Memory B cell (primary cell): Measurements from ENCODE around the gene ARHGEF37.

Experiments
- ATAC-seq: fragments of 150-1000 bp; cut with Tn5 transposase; 2 replicates; pipeline ENCODE4 v1.10.0; 2021; ENCODE audit warnings: low read depth, mild to moderate bottlenecking, moderate library complexity
- DNase-seq, 2 donors: peaks; one replicate each; pipeline ENCODE4 v3.0.0; 2022; ENCODE audit warnings: low spot score in 2 of 2
- H3K27ac Mint-ChIP-seq: one replicate; pipeline ENCODE4 v1.8.0; 2022; ENCODE audit warnings: mild to moderate bottlenecking, moderate library complexity, mixed read lengths
- H3K27me3 Mint-ChIP-seq: one replicate; pipeline ENCODE4 v1.8.0; 2022; ENCODE audit warnings: mixed read lengths
- H3K36me3 Mint-ChIP-seq: one replicate; pipeline ENCODE4 v1.8.0; 2022; ENCODE audit warnings: mild to moderate bottlenecking, mixed read lengths
- H3K4me1 Mint-ChIP-seq: one replicate; pipeline ENCODE4 v1.8.0; 2022; ENCODE audit warnings: mixed read lengths
- H3K4me3 Mint-ChIP-seq: one replicate; pipeline ENCODE4 v1.8.0; 2022; ENCODE audit warnings: mild to moderate bottlenecking, moderate library complexity, mixed read lengths
- H3K9me3 Mint-ChIP-seq: one replicate; pipeline ENCODE4 v1.8.0; 2022; ENCODE audit warnings: mixed read lengths

The ARHGEF37 gene

GRCh38 chr5:149635394-149635793, 54.1 kb downstream of the ARHGEF37 start:
- no peak overlapping the region for H3K4me3 Mint-ChIP-seq
- DNase-seq = no peak
- no peak overlapping the region for H3K27ac Mint-ChIP-seq
- no peaks in the 10 kb centered on the region for H3K9me3 Mint-ChIP-seq
- peaks cover 12% of the 10 kb centered on the region for H3K4me1 Mint-ChIP-seq
- H3K27me3 Mint-ChIP-seq = no peaks in the 10 kb centered on the region
- ATAC-seq = no peak
- H3K36me3 Mint-ChIP-seq = no peaks in the 10 kb centered on the region

GRCh38 chr5:149636191-149636860, 55.0 kb downstream of the ARHGEF37 start:
- DNase-seq = no peak
- Mint-ChIP-seq H3K4me3 (no peak overlapping the region), H3K4me1 (peaks cover 12% of the 10 kb centered on the region), H3K27me3 (no peaks in the 10 kb centered on the region), H3K9me3 (no peaks in the 10 kb centered on the region), H3K36me3 (no peaks in the 10 kb centered on the region), H3K27ac (no peak overlapping the region)
- ATAC-seq = no peak

- ATAC-seq = peak; percentile 66
Observed at GRCh38 chr5:149636861-149637246, 55.6 kb downstream of the ARHGEF37 start.

GRCh38 chr5:149638136-149638535, 56.8 kb downstream of the ARHGEF37 start:
- Mint-ChIP-seq H3K4me1 (peaks cover 3% of the 10 kb centered on the region), H3K27ac (no peak overlapping the region), H3K36me3 (no peaks in the 10 kb centered on the region), H3K4me3 (no peak overlapping the region), H3K9me3 (no peaks in the 10 kb centered on the region), H3K27me3 (no peaks in the 10 kb centered on the region)
- no peak for DNase-seq
- ATAC-seq = no peak

More at GRCh38 chr5:149636861-149637246, 55.6 kb downstream of the ARHGEF37 start:
- peaks cover 12% of the 10 kb centered on the region for H3K4me1 Mint-ChIP-seq
- H3K9me3 Mint-ChIP-seq = no peaks in the 10 kb centered on the region
- peak in 1 of 2 donors; percentile 45 for DNase-seq
- H3K4me3 Mint-ChIP-seq = no peak overlapping the region
- H3K27ac Mint-ChIP-seq = no peak overlapping the region
- no peaks in the 10 kb centered on the region for H3K36me3 Mint-ChIP-seq
- no peaks in the 10 kb centered on the region for H3K27me3 Mint-ChIP-seq

- Mint-ChIP-seq H3K27me3 (no peaks in the 10 kb centered on the region), H3K9me3 (no peaks in the 10 kb centered on the region), H3K4me3 (no peak overlapping the region), H3K27ac (no peak overlapping the region), H3K4me1 (peaks cover 2% of the 10 kb centered on the region), H3K36me3 (no peaks in the 10 kb centered on the region)
- no peak for DNase-seq
- ATAC-seq = no peak
Observed at GRCh38 chr5:149638546-149639241, 57.4 kb downstream of the ARHGEF37 start.

- Mint-ChIP-seq H3K4me1 (peaks cover 2% of the 10 kb centered on the region), H3K27ac (no peak overlapping the region), H3K9me3 (no peaks in the 10 kb centered on the region), H3K27me3 (no peaks in the 10 kb centered on the region), H3K36me3 (no peaks in the 10 kb centered on the region), H3K4me3 (no peak overlapping the region)
- DNase-seq (no peak), ATAC-seq (no peak)
Observed at GRCh38 chr5:149639737-149640136, 58.4 kb downstream of the ARHGEF37 start.

GRCh38 chr5:149640350-149640999, 59.2 kb downstream of the ARHGEF37 start:
- H3K36me3 Mint-ChIP-seq = no peaks in the 10 kb centered on the region
- no peak overlapping the region for H3K4me3 Mint-ChIP-seq
- H3K27ac Mint-ChIP-seq = no peak overlapping the region
- peaks cover 2% of the 10 kb centered on the region for H3K4me1 Mint-ChIP-seq
- H3K27me3 Mint-ChIP-seq = no peaks in the 10 kb centered on the region
- H3K9me3 Mint-ChIP-seq = no peaks in the 10 kb centered on the region
- ATAC-seq = no peak
- DNase-seq = no peak

- Mint-ChIP-seq H3K9me3 (no peaks in the 10 kb centered on the region), H3K36me3 (no peaks in the 10 kb centered on the region), H3K4me3 (no peak overlapping the region), H3K27ac (no peak overlapping the region), H3K4me1 (peaks cover 2% of the 10 kb centered on the region), H3K27me3 (peaks cover 2% of the 10 kb centered on the region)
- ATAC-seq (peak; percentile 35), DNase-seq (no peak)
Observed at GRCh38 chr5:149641000-149641576, 59.8 kb downstream of the ARHGEF37 start.

GRCh38 chr5:149641600-149641999, 60.3 kb downstream of the ARHGEF37 start:
- no peak overlapping the region for H3K27ac Mint-ChIP-seq
- H3K4me3 Mint-ChIP-seq = no peak overlapping the region
- no peaks in the 10 kb centered on the region for H3K36me3 Mint-ChIP-seq
- H3K27me3 Mint-ChIP-seq = peaks cover 2% of the 10 kb centered on the region
- DNase-seq = no peak
- no peak for ATAC-seq
- no peaks in the 10 kb centered on the region for H3K9me3 Mint-ChIP-seq
- H3K4me1 Mint-ChIP-seq = peaks cover 2% of the 10 kb centered on the region

GRCh38 chr5:149643781-149644180, 62.5 kb downstream of the ARHGEF37 start:
- Mint-ChIP-seq H3K4me1 (peaks cover 3% of the 10 kb centered on the region), H3K27ac (no peak overlapping the region), H3K9me3 (no peaks in the 10 kb centered on the region), H3K27me3 (peaks cover 2% of the 10 kb centered on the region), H3K4me3 (no peak overlapping the region), H3K36me3 (no peaks in the 10 kb centered on the region)
- DNase-seq = no peak
- ATAC-seq = no peak

- no peaks in the 10 kb centered on the region for H3K9me3 Mint-ChIP-seq
- ATAC-seq = no peak
- no peaks in the 10 kb centered on the region for H3K36me3 Mint-ChIP-seq
- H3K27me3 Mint-ChIP-seq = peaks cover 2% of the 10 kb centered on the region
- peaks cover 3% of the 10 kb centered on the region for H3K4me1 Mint-ChIP-seq
- H3K27ac Mint-ChIP-seq = no peak overlapping the region
- no peak for DNase-seq
- H3K4me3 Mint-ChIP-seq = no peak overlapping the region
Observed at GRCh38 chr5:149644629-149645028, 63.3 kb downstream of the ARHGEF37 start.

GRCh38 chr5:149645236-149645635, 63.9 kb downstream of the ARHGEF37 start:
- Mint-ChIP-seq H3K9me3 (no peaks in the 10 kb centered on the region), H3K27ac (no peak overlapping the region)
- ATAC-seq = no peak

GRCh38 chr5:149645725-149646124, 64.4 kb downstream of the ARHGEF37 start:
- H3K9me3 Mint-ChIP-seq = no peaks in the 10 kb centered on the region
- no peaks in the 10 kb centered on the region for H3K36me3 Mint-ChIP-seq
- peaks cover 2% of the 10 kb centered on the region for H3K27me3 Mint-ChIP-seq
- DNase-seq = no peak
- no peak overlapping the region for H3K27ac Mint-ChIP-seq
- no peak overlapping the region for H3K4me3 Mint-ChIP-seq
- no peak for ATAC-seq
- peaks cover 3% of the 10 kb centered on the region for H3K4me1 Mint-ChIP-seq

More at GRCh38 chr5:149645236-149645635, 63.9 kb downstream of the ARHGEF37 start:
- no peak for DNase-seq
- no peaks in the 10 kb centered on the region for H3K36me3 Mint-ChIP-seq
- peaks cover 2% of the 10 kb centered on the region for H3K27me3 Mint-ChIP-seq
- peaks cover 3% of the 10 kb centered on the region for H3K4me1 Mint-ChIP-seq
- H3K4me3 Mint-ChIP-seq = no peak overlapping the region

GRCh38 chr5:149646564-149646963, 65.3 kb downstream of the ARHGEF37 start:
- no peak for ATAC-seq
- H3K27me3 Mint-ChIP-seq = peaks cover 2% of the 10 kb centered on the region
- no peak overlapping the region for H3K4me3 Mint-ChIP-seq
- no peaks in the 10 kb centered on the region for H3K36me3 Mint-ChIP-seq
- no peak for DNase-seq
- H3K4me1 Mint-ChIP-seq = peaks cover 3% of the 10 kb centered on the region
- no peak overlapping the region for H3K27ac Mint-ChIP-seq
- no peaks in the 10 kb centered on the region for H3K9me3 Mint-ChIP-seq
